GM18873 (cell line): Measurements from ENCODE around the gene GPR84.

Experiments
- ATAC-seq: cut with Tn5 transposase; IDR thresholded peaks from one replicate; pipeline ENCODE4 v1.9.1; 2021; ENCODE audit warnings: mild to moderate bottlenecking, moderate library complexity, moderate number of reproducible peaks; ENCODE audit not compliant: unreplicated experiment, low FRiP score

The GPR84 gene

GRCh38 chr12:54375259-54375579, 10.9 kb upstream of the GPR84 start:
- ATAC-seq, result no peak

GRCh38 chr12:54374562-54375258, 10.4 kb upstream of the GPR84 start:
- no peak for ATAC-seq

GRCh38 chr12:54373649-54374561, 9.6 kb upstream of the GPR84 start:
- no peak for ATAC-seq

GRCh38 chr12:54372113-54372806, 8.0 kb upstream of the GPR84 start:
- ATAC-seq, result no peak

GRCh38 chr12:54371328-54372112, 7.2 kb upstream of the GPR84 start:
- ATAC-seq, result no peak

- ATAC-seq, result no peak
Measured at GRCh38 chr12:54370171-54370730, 6.0 kb upstream of the GPR84 start.

GRCh38 chr12:54369597-54370131, 5.4 kb upstream of the GPR84 start:
- ATAC-seq, result no peak

- ATAC-seq, result no peak
Measured at GRCh38 chr12:54368709-54369596, 4.7 kb upstream of the GPR84 start.

GRCh38 chr12:54368025-54368708, 3.9 kb upstream of the GPR84 start:
- ATAC-seq, result no peak

GRCh38 chr12:54363618-54364017, 668 bp downstream of the GPR84 start:
- ATAC-seq, result no peak

- ATAC-seq, result no peak
Measured at GRCh38 chr12:54363047-54363446, 1.2 kb downstream of the GPR84 start.

GRCh38 chr12:54360717-54361456, 3.4 kb downstream of the GPR84 start:
- ATAC-seq, result no peak

- no peak for ATAC-seq
Measured at GRCh38 chr12:54359762-54360351, 4.4 kb downstream of the GPR84 start.

- peak; percentile 99 for ATAC-seq
Measured at GRCh38 chr12:54358945-54359761, 5.1 kb downstream of the GPR84 start.

- ATAC-seq, result no peak
Measured at GRCh38 chr12:54358191-54358944, 5.9 kb downstream of the GPR84 start.
